ENCODE measurements around the gene OR52R1. TPM values are rescaled to one million over a fixed set of nuclear protein-coding genes. Genes with fewer than 3 reads are reported as not detected.

The OR52R1 gene
- total and polyA plus RNA-seq, 2 experiments from 2014 or later, result not detected

- no peaks in the 10 kb centered on the region for H3K4me1 ChIP-seq (ENCODE audit: insufficient read depth)
- no peak for DNase-seq (ENCODE audit: low spot score)
- no peak overlapping the region for H3K27ac ChIP-seq
- H3K27me3 ChIP-seq, result no peaks in the 10 kb centered on the region
- no peaks in the 10 kb centered on the region for H3K9me2 ChIP-seq (replicated peaks; ENCODE audit: insufficient read depth)
- H3K4me3 ChIP-seq, result no peak overlapping the region
- WGBS (ENCODE audit: low lambda C conversion rate, missing lambda C conversion rate), result 56% methylated on average over 1 of the region's 1 CpG
- H2AFZ ChIP-seq, result no peak overlapping the region
- H3K79me2 ChIP-seq, result no peaks in the 10 kb centered on the region
- TF ChIP-seq EZH2phosphoT487 (IDR thresholded peaks at IDR 0.05; ENCODE audit: low read depth, severe bottlenecking, unreplicated experiment), result no peak
- TF ChIP-seq CTCF (IDR thresholded peaks at IDR 0.05; ENCODE audit: poor library complexity), result no peak
- TF ChIP-seq EZH2 (IDR thresholded peaks at IDR 0.05; ENCODE audit: borderline replicate concordance), result no peak
- no peaks in the 10 kb centered on the region for H4K20me1 ChIP-seq (ENCODE audit: insufficient read depth, poor library complexity, severe bottlenecking)
- H3K4me2 ChIP-seq, result no peak overlapping the region
- H3K9me3 ChIP-seq (ENCODE audit: low read depth), result no peaks in the 10 kb centered on the region
- no peaks in the 10 kb centered on the region for H3K36me3 ChIP-seq (replicated peaks; ENCODE audit: insufficient read depth, low read depth)
Measured at GRCh38 chr11:4782454-4782853, 21.7 kb downstream of the OR52R1 start.

- H3K27me3 ChIP-seq, result no peaks in the 10 kb centered on the region
- H2AFZ ChIP-seq, result no peak within 1 kb of the TSS
- H3K27ac ChIP-seq, result no peak within 1 kb of the TSS
- 100% methylated on average over 1 of the region's 1 CpG for WGBS (ENCODE audit: low lambda C conversion rate, missing lambda C conversion rate)
- TF ChIP-seq EZH2 (IDR thresholded peaks at IDR 0.05; ENCODE audit: borderline replicate concordance), result no peak
- no peak for TF ChIP-seq CTCF (IDR thresholded peaks at IDR 0.05; ENCODE audit: poor library complexity)
- TF ChIP-seq EZH2phosphoT487 (IDR thresholded peaks at IDR 0.05; ENCODE audit: low read depth, severe bottlenecking, unreplicated experiment), result no peak
- no peak within 1 kb of the TSS for H3K4me3 ChIP-seq
- no peaks in the 10 kb centered on the region for H4K20me1 ChIP-seq (ENCODE audit: insufficient read depth, poor library complexity, severe bottlenecking)
- H3K4me1 ChIP-seq (ENCODE audit: insufficient read depth), result no peaks in the 10 kb centered on the region
- H3K9me3 ChIP-seq (ENCODE audit: low read depth), result no peaks in the 10 kb centered on the region
- no peak for DNase-seq (ENCODE audit: low spot score)
- no peaks in the 10 kb centered on the region for H3K79me2 ChIP-seq
- H3K4me2 ChIP-seq, result no peak within 1 kb of the TSS
- no peaks in the 10 kb centered on the region for H3K9me2 ChIP-seq (replicated peaks; ENCODE audit: insufficient read depth)
- H3K36me3 ChIP-seq (replicated peaks; ENCODE audit: insufficient read depth, low read depth), result no peaks in the 10 kb centered on the region
Measured at GRCh38 chr11:4769838-4770237, 34.3 kb downstream of the OR52R1 start, which contains the start of gene OR51F1. OR51F1 (minus strand) TSS chr11:4769938; CDS start chr11:4769938, 0 bp downstream.

- Histone ChIP-seq H3K4me2 (no peak overlapping the region), H3K9me2 (replicated peaks; ENCODE audit: insufficient read depth) (no peaks in the 10 kb centered on the region), H3K27ac (no peak overlapping the region), H4K20me1 (ENCODE audit: insufficient read depth, poor library complexity, severe bottlenecking) (no peaks in the 10 kb centered on the region), H3K27me3 (no peaks in the 10 kb centered on the region), H2AFZ (no peak overlapping the region), H3K9me3 (ENCODE audit: low read depth) (no peaks in the 10 kb centered on the region), H3K4me1 (ENCODE audit: insufficient read depth) (no peaks in the 10 kb centered on the region), H3K4me3 (no peak overlapping the region), H3K36me3 (replicated peaks; ENCODE audit: insufficient read depth, low read depth) (no peaks in the 10 kb centered on the region), H3K79me2 (no peaks in the 10 kb centered on the region)
- TF ChIP-seq EZH2phosphoT487 (IDR thresholded peaks at IDR 0.05; ENCODE audit: low read depth, severe bottlenecking, unreplicated experiment) (no peak), EZH2 (IDR thresholded peaks at IDR 0.05; ENCODE audit: borderline replicate concordance) (no peak), CTCF (IDR thresholded peaks at IDR 0.05; ENCODE audit: poor library complexity) (no peak)
- DNase-seq (ENCODE audit: low spot score), result no peak
Measured at GRCh38 chr11:4768094-4768493, 36.1 kb downstream of the OR52R1 start.

Data from hepatocyte (in vitro differentiated cells).